ENCODE measurements around the gene PKN1.

The PKN1 gene

DNA sequence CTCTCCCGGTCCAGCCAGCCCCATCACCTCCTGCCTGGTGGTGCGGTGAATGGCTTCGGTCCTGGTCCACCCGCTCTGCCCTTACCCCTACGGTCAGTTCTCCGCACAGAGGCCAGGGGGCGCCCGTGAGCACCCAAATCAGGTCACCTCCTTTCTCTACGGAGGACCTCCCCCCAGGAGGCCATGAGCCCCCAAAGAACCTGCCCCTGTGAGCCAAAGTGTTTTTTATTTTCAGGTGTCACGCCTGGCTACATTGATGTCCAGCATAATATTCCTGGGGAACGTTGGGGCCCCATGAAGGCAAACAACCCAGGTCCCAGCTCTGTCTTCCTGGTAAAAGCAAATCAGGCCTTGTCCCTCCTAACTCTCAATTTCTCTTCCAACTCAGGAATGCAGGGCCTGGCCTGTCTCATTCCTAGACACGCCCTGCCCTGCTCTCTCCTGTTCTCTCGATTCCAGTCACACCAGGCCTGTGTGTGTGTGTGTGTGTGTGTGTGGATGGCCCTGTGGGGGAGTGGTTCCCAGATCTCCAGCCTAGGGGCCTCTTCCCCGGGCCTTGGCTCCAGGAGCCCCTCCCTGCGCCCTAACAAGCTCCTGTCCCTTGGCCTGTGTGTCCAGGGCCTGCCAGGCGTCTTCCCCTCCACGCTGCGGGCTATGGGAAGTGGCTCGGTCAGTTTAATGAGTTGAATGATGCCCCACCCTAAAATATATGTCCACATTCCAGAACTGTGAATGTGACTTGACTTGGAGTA, 72.6 kb downstream of the PKN1 start:
- Histone ChIP-seq H3K4me1 (ENCODE audit: control insufficient read depth, low read depth, low read length) (no peaks in the 10 kb centered on the region), H4K8ac (ENCODE audit: low read depth, low read length) (no peak overlapping the region), H3K27ac (ENCODE audit: low read depth, low read length) (no peak overlapping the region), H2BK15ac (replicated peaks; ENCODE audit: low read depth) (no peak overlapping the region), H2AK5ac (ENCODE audit: low read length) (no peak overlapping the region), H3K79me1 (ENCODE audit: low read length) (no peaks in the 10 kb centered on the region), H3K79me2 (ENCODE audit: control insufficient read depth, insufficient read depth, low read length) (no peaks in the 10 kb centered on the region), H4K5ac (ENCODE audit: low read length) (no peak overlapping the region), H3K4me3 (ENCODE audit: low read length) (no peak overlapping the region), H3K4me2 (ENCODE audit: low read length) (no peak overlapping the region), H2BK5ac (ENCODE audit: low read length) (no peak overlapping the region), H3K23ac (ENCODE audit: low read length) (no peak overlapping the region), H3K18ac (ENCODE audit: low read length) (no peak overlapping the region), H3K9ac (ENCODE audit: low read length) (no peak overlapping the region), H3K27me3 (ENCODE audit: insufficient read depth, low read length, poor library complexity) (no peaks in the 10 kb centered on the region), H2BK120ac (ENCODE audit: low read depth, low read length) (no peak overlapping the region), H3K4ac (ENCODE audit: low read depth, low read length) (no peak overlapping the region), H3K36me3 (ENCODE audit: control insufficient read depth, insufficient read depth, low read length) (no peaks in the 10 kb centered on the region), H3K56ac (ENCODE audit: low read length) (no peak overlapping the region)
- WGBS (ENCODE audit: extremely low coverage, insufficient coverage, low lambda C conversion rate), result no CpG with 5 or more reads among the region's 19 CpGs
- peak; percentile 83 for DNase-seq

DNA sequence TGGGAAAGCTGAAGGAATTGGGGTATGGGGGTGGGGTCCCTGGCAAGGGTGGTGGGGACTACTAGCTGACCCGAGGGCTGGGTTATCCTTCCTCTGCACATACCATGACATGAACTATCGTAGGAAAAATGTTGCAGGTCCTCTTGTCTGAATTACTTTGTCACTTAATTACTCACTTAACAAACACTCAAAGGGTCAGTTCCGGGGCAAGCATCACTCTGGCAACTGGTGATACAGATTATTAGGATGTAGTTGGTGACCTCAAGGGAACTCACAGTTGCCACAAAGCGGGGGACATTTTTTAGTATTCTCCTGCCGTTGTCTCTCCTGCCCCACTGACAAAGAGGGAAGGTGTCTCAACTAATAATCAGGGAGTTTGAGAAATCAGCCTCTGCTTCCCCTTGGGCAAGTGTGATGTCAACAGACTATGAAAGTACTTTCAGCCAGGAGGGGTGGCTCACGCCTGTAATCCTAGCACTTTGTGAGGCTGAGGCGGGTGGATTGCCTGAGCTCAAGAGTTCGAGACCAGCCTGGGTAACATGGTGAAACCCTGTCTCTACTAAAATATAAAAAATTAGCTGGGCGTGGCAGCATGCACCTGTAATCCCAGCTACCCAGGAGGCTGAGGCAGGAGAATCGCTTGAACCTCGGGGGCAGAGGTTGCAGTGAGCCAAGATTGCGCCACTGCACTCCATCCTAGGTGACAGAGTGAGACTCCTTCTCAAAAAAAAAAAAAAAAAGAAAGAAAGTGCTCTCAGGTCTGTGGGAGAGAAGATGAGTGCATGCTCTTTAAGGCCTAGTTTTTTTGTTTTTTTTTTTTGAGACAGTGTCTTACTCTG, 74.8 kb downstream of the PKN1 start:
- no peak overlapping the region for H3K4me2 ChIP-seq (ENCODE audit: low read length)

GRCh38 chr19:14510311-14511228, 77.5 kb downstream of the PKN1 start:
- no peak overlapping the region for H2BK5ac ChIP-seq (ENCODE audit: low read length)
- no peak overlapping the region for H2BK15ac ChIP-seq (replicated peaks; ENCODE audit: low read depth)
- no peak overlapping the region for H3K9ac ChIP-seq (ENCODE audit: low read length)
- H3K4me1 ChIP-seq (ENCODE audit: control insufficient read depth, low read depth, low read length), result no peaks in the 10 kb centered on the region
- no peak for DNase-seq
- H3K56ac ChIP-seq (ENCODE audit: low read length), result no peak overlapping the region
- H3K23ac ChIP-seq (ENCODE audit: low read length), result no peak overlapping the region
- no peak overlapping the region for H3K4me2 ChIP-seq (ENCODE audit: low read length)
- H3K4me3 ChIP-seq (ENCODE audit: low read length), result no peak overlapping the region
- no peak overlapping the region for H2AK5ac ChIP-seq (ENCODE audit: low read length)
- H3K79me1 ChIP-seq (ENCODE audit: low read length), result peaks cover 6% of the 10 kb centered on the region
- peaks cover 9% of the 10 kb centered on the region for H3K36me3 ChIP-seq (ENCODE audit: control insufficient read depth, insufficient read depth, low read length)
- H4K5ac ChIP-seq (ENCODE audit: low read length), result no peak overlapping the region
- no peak overlapping the region for H3K4ac ChIP-seq (ENCODE audit: low read depth, low read length)
- no peak overlapping the region for H4K8ac ChIP-seq (ENCODE audit: low read depth, low read length)
- no CpG with 5 or more reads among the region's 22 CpGs for WGBS (ENCODE audit: extremely low coverage, insufficient coverage, low lambda C conversion rate)
- no peak overlapping the region for H3K27ac ChIP-seq (ENCODE audit: low read depth, low read length)
- H3K27me3 ChIP-seq (ENCODE audit: insufficient read depth, low read length, poor library complexity), result no peaks in the 10 kb centered on the region
- no peak overlapping the region for H2BK120ac ChIP-seq (ENCODE audit: low read depth, low read length)
- H3K18ac ChIP-seq (ENCODE audit: low read length), result no peak overlapping the region
- H3K79me2 ChIP-seq (ENCODE audit: control insufficient read depth, insufficient read depth, low read length), result peaks cover 3% of the 10 kb centered on the region

More for the DNA sequence above, 74.8 kb downstream of the PKN1 start:
- Histone ChIP-seq H3K23ac (ENCODE audit: low read length) (no peak overlapping the region), H3K79me2 (ENCODE audit: control insufficient read depth, insufficient read depth, low read length) (no peaks in the 10 kb centered on the region), H3K79me1 (ENCODE audit: low read length) (no peaks in the 10 kb centered on the region), H2AK5ac (ENCODE audit: low read length) (no peak overlapping the region), H3K4me3 (ENCODE audit: low read length) (no peak overlapping the region), H3K18ac (ENCODE audit: low read length) (no peak overlapping the region), H3K9ac (ENCODE audit: low read length) (no peak overlapping the region), H3K4me1 (ENCODE audit: control insufficient read depth, low read depth, low read length) (no peaks in the 10 kb centered on the region), H2BK5ac (ENCODE audit: low read length) (no peak overlapping the region), H2BK15ac (replicated peaks; ENCODE audit: low read depth) (no peak overlapping the region), H2BK120ac (ENCODE audit: low read depth, low read length) (no peak overlapping the region), H3K27ac (ENCODE audit: low read depth, low read length) (no peak overlapping the region), H3K27me3 (ENCODE audit: insufficient read depth, low read length, poor library complexity) (no peaks in the 10 kb centered on the region), H3K56ac (ENCODE audit: low read length) (no peak overlapping the region), H3K4ac (ENCODE audit: low read depth, low read length) (no peak overlapping the region), H4K5ac (ENCODE audit: low read length) (no peak overlapping the region), H3K36me3 (ENCODE audit: control insufficient read depth, insufficient read depth, low read length) (no peaks in the 10 kb centered on the region), H4K8ac (ENCODE audit: low read depth, low read length) (no peak overlapping the region)
- DNase-seq, result no peak
- WGBS (ENCODE audit: extremely low coverage, insufficient coverage, low lambda C conversion rate), result no CpG with 5 or more reads among the region's 12 CpGs

DNA sequence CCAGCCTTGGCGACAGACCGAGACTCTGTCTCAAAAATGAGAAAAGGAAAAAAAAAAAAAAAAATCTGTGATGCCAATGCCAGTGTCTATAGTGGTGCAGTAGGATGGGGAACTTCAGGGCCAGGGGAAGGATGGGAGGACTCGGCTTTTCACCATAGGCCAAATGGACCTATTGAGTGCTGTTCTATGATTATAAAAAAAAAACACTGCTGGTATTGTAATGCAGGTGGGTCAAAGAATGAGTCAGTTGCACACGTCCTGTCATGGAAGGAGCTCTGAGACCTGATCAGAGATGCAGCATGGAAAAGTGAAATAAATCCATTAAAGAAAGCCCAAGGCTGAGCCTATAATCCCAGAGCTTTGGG, 78.1 kb downstream of the PKN1 start:
- no peak overlapping the region for H3K4ac ChIP-seq (ENCODE audit: low read depth, low read length)
- no peak overlapping the region for H3K23ac ChIP-seq (ENCODE audit: low read length)
- H3K4me3 ChIP-seq (ENCODE audit: low read length), result no peak overlapping the region
- no peak overlapping the region for H2BK120ac ChIP-seq (ENCODE audit: low read depth, low read length)
- no peak overlapping the region for H2BK5ac ChIP-seq (ENCODE audit: low read length)
- H4K5ac ChIP-seq (ENCODE audit: low read length), result no peak overlapping the region
- H3K56ac ChIP-seq (ENCODE audit: low read length), result no peak overlapping the region
- no peak overlapping the region for H3K27ac ChIP-seq (ENCODE audit: low read depth, low read length)
- H2BK15ac ChIP-seq (replicated peaks; ENCODE audit: low read depth), result no peak overlapping the region
- H3K4me1 ChIP-seq (ENCODE audit: control insufficient read depth, low read depth, low read length), result peaks cover 3% of the 10 kb centered on the region
- no peak overlapping the region for H3K4me2 ChIP-seq (ENCODE audit: low read length)
- H4K8ac ChIP-seq (ENCODE audit: low read depth, low read length), result no peak overlapping the region
- peaks cover 9% of the 10 kb centered on the region for H3K79me2 ChIP-seq (ENCODE audit: control insufficient read depth, insufficient read depth, low read length)
- H3K79me1 ChIP-seq (ENCODE audit: low read length), result peaks cover 12% of the 10 kb centered on the region
- H3K9ac ChIP-seq (ENCODE audit: low read length), result no peak overlapping the region
- H3K27me3 ChIP-seq (ENCODE audit: insufficient read depth, low read length, poor library complexity), result no peaks in the 10 kb centered on the region
- DNase-seq, result no peak
- H3K36me3 ChIP-seq (ENCODE audit: control insufficient read depth, insufficient read depth, low read length), result peaks cover 15% of the 10 kb centered on the region
- no CpG with 5 or more reads among the region's 4 CpGs for WGBS (ENCODE audit: extremely low coverage, insufficient coverage, low lambda C conversion rate)
- no peak overlapping the region for H3K18ac ChIP-seq (ENCODE audit: low read length)
- H2AK5ac ChIP-seq (ENCODE audit: low read length), result no peak overlapping the region

- Histone ChIP-seq H3K4me3 (ENCODE audit: low read length) (no peak overlapping the region), H3K4ac (ENCODE audit: low read depth, low read length) (no peak overlapping the region), H3K4me1 (ENCODE audit: control insufficient read depth, low read depth, low read length) (peaks cover 8% of the 10 kb centered on the region), H3K56ac (ENCODE audit: low read length) (no peak overlapping the region), H3K4me2 (ENCODE audit: low read length) (no peak overlapping the region), H3K18ac (ENCODE audit: low read length) (no peak overlapping the region), H3K27ac (ENCODE audit: low read depth, low read length) (no peak overlapping the region), H2BK120ac (ENCODE audit: low read depth, low read length) (no peak overlapping the region), H3K36me3 (ENCODE audit: control insufficient read depth, insufficient read depth, low read length) (peaks cover 17% of the 10 kb centered on the region), H3K9ac (ENCODE audit: low read length) (no peak overlapping the region), H3K79me1 (ENCODE audit: low read length) (peaks cover 19% of the 10 kb centered on the region), H2BK5ac (ENCODE audit: low read length) (no peak overlapping the region), H3K79me2 (ENCODE audit: control insufficient read depth, insufficient read depth, low read length) (peaks cover 22% of the 10 kb centered on the region), H3K27me3 (ENCODE audit: insufficient read depth, low read length, poor library complexity) (no peaks in the 10 kb centered on the region), H2AK5ac (ENCODE audit: low read length) (no peak overlapping the region), H3K23ac (ENCODE audit: low read length) (no peak overlapping the region), H4K8ac (ENCODE audit: low read depth, low read length) (no peak overlapping the region), H4K5ac (ENCODE audit: low read length) (no peak overlapping the region), H2BK15ac (replicated peaks; ENCODE audit: low read depth) (no peak overlapping the region)
- DNase-seq, result no peak
- no CpG with 5 or more reads among the region's 14 CpGs for WGBS (ENCODE audit: extremely low coverage, insufficient coverage, low lambda C conversion rate)
Measured at GRCh38 chr19:14512406-14512961, 79.4 kb downstream of the PKN1 start.

Data from mesendoderm (in vitro differentiated cells).